HG02610 (cell line): Measurements from ENCODE around the gene PDE3A.
"Not testable (repeated sequence)": the region's sequence is repeated elsewhere in the genome, so short reads cannot be mapped to it uniquely, and the experiment has no call there.

Source experiments
- ATAC-seq: cut with Tn5 transposase; IDR thresholded peaks from one replicate; pipeline ENCODE4 v1.9.1; 2021; ENCODE audit warnings: mild to moderate bottlenecking, moderate library complexity; ENCODE audit not compliant: unreplicated experiment

PDE3A gene

GRCh38 chr12:20368114-20368650 lies at the start of gene PDE3A:
PDE3A (plus strand) TSS chr12:20368537; CDS start chr12:20369285, 748 bp downstream.
- no peak for ATAC-seq

GRCh38 chr12:20319366-20319765 lies 49.0 kb upstream of the PDE3A start:
- no peak for ATAC-seq

GRCh38 chr12:20320552-20320951 lies 47.8 kb upstream of the PDE3A start:
- ATAC-seq = no peak

GRCh38 chr12:20330826-20331505 lies 37.4 kb upstream of the PDE3A start:
- not testable (repeated sequence) for ATAC-seq

GRCh38 chr12:20339060-20339459 lies 29.3 kb upstream of the PDE3A start:
- no peak for ATAC-seq

GRCh38 chr12:20342111-20342510 lies 26.2 kb upstream of the PDE3A start:
- ATAC-seq = no peak

- no peak for ATAC-seq
Observed at GRCh38 chr12:20345866-20346265, 22.5 kb upstream of the PDE3A start.

- ATAC-seq = no peak
Observed at GRCh38 chr12:20350026-20350425, 18.3 kb upstream of the PDE3A start.

- no peak for ATAC-seq
Observed at GRCh38 chr12:20350495-20350894, 17.8 kb upstream of the PDE3A start.

GRCh38 chr12:20351406-20351805 lies 16.9 kb upstream of the PDE3A start:
- ATAC-seq = no peak

GRCh38 chr12:20356048-20356447 lies 12.3 kb upstream of the PDE3A start:
- no peak for ATAC-seq

GRCh38 chr12:20360407-20360806 lies 7.9 kb upstream of the PDE3A start:
- no peak for ATAC-seq

- no peak for ATAC-seq
Observed at GRCh38 chr12:20361416-20361815, 6.9 kb upstream of the PDE3A start.

GRCh38 chr12:20364501-20364900 lies 3.8 kb upstream of the PDE3A start:
- no peak for ATAC-seq

- ATAC-seq = no peak
Observed at GRCh38 chr12:20366776-20367409, 1.4 kb upstream of the PDE3A start.

GRCh38 chr12:20367583-20368113 lies 689 bp upstream of the PDE3A start:
- ATAC-seq = no peak

GRCh38 chr12:20368651-20369304 lies 441 bp downstream of the PDE3A start:
- no peak for ATAC-seq

GRCh38 chr12:20369305-20370013 lies 1.1 kb downstream of the PDE3A start:
- no peak for ATAC-seq

- ATAC-seq = no peak
Observed at GRCh38 chr12:20370014-20370386, 1.7 kb downstream of the PDE3A start.

GRCh38 chr12:20370866-20371519 lies 2.7 kb downstream of the PDE3A start:
- ATAC-seq = no peak
